Stomach (tissue), 4 donors: ENCODE results near the gene CEP70.

Experiments used
- EP300 ChIP-seq: sonication (generic); formaldehyde crosslinking; IDR thresholded peaks from one replicate; pipeline ENCODE4 v1.6.1; 2017; ENCODE audit warnings: antibody characterized with exemption
- POLR2A ChIP-seq, 4 donors: fragments of 450-650 bp; IDR thresholded peaks; one replicate each; pipeline ENCODE4 v1.6.1; 2016; ENCODE audit warnings: antibody characterized with exemption in 4 of 4, control low read depth in 2 of 4, mild to moderate bottlenecking in 1 of 4, moderate library complexity in 1 of 4
- POLR2AphosphoS5 ChIP-seq, 3 donors: sonication (generic); formaldehyde crosslinking; IDR thresholded peaks; one replicate each; pipeline ENCODE4 v1.6.1; 2016; ENCODE audit warnings: antibody characterized with exemption in 3 of 3
- TF ChIP-seq, protein P1 (sequence below), 7 experiments: fragments of 450-650 bp in 4 of 7; fragments of 200-600 bp in 3 of 7; sonication (generic) in 3 of 7; IDR thresholded peaks; one replicate each; pipeline ENCODE4 v1.5.1; 2016 to 2019; ENCODE audit warnings: antibody characterized with exemption in 7 of 7, control low read depth in 2 of 7, mild to moderate bottlenecking in 1 of 7

- no peak for TF ChIP-seq EP300
- TF ChIP-seq, protein P1, sequence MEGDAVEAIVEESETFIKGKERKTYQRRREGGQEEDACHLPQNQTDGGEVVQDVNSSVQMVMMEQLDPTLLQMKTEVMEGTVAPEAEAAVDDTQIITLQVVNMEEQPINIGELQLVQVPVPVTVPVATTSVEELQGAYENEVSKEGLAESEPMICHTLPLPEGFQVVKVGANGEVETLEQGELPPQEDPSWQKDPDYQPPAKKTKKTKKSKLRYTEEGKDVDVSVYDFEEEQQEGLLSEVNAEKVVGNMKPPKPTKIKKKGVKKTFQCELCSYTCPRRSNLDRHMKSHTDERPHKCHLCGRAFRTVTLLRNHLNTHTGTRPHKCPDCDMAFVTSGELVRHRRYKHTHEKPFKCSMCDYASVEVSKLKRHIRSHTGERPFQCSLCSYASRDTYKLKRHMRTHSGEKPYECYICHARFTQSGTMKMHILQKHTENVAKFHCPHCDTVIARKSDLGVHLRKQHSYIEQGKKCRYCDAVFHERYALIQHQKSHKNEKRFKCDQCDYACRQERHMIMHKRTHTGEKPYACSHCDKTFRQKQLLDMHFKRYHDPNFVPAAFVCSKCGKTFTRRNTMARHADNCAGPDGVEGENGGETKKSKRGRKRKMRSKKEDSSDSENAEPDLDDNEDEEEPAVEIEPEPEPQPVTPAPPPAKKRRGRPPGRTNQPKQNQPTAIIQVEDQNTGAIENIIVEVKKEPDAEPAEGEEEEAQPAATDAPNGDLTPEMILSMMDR (IDR thresholded peaks at IDR 0.05) = no peak
- TF ChIP-seq POLR2A (IDR thresholded peaks at IDR 0.05) = no peak
- no peak for TF ChIP-seq POLR2AphosphoS5 (IDR thresholded peaks at IDR 0.05)
Observed at GRCh38 chr3:138473391-138473790, 120.7 kb downstream of the CEP70 start.
